Renal cortex interstitium (tissue), 11 donors: ENCODE results near the gene ANGPTL8. TPM values are rescaled to one million over a fixed set of nuclear protein-coding genes. Genes with fewer than 3 reads are reported as not detected.
A peak's percentile ranks its signal among the peaks of the same experiment; 100 is the strongest.

Source experiments
- DNase-seq, 11 donors: peaks; one replicate each; pipeline ENCODE4 v3.0.0-alpha.2; 2013; ENCODE audit warnings: low read depth in 9 of 11, low spot score in 4 of 11; ENCODE audit errors: extremely low read depth in 1 of 11
- polyA plus RNA-seq, 3 donors: library from polyadenylated mRNA; unstranded; fragments of 120-200 nt; gene quantifications; one replicate each; pipeline ENCODE4 v1.2.1, GENCODE V29; 2013; ENCODE audit not compliant: insufficient read length in 3 of 3

ANGPTL8 gene
- polyA plus RNA-seq, 3 donors: 0.34 to 0.68 (median 0.41) TPM

DNA sequence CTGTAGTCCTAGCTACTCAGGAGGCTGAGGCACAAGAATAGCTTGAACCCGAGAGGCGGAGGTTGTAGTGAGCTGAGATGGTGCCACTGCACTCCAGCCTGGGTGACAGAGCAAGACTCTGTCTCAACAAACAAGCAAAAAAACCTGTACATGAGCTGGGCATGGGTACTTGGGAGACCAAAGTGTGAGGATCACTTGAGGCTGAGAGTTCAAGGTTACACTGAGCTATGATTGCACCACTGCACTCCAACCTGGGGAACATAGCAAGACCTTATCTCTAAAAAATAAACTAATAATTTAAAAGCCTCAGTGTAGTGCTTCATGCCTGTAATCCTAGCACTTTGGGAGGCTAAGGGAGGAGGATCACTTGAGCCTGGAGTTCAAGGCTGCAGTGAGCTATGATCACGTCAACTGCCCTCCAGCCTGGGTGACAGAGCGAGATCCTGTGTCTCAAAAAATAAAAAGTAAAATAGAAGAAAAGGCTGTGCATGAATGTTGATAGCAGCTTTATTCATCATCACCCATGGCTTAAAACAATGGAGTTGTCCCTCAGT lies 35.2 kb downstream of the ANGPTL8 start:
- no peak for DNase-seq

DNA sequence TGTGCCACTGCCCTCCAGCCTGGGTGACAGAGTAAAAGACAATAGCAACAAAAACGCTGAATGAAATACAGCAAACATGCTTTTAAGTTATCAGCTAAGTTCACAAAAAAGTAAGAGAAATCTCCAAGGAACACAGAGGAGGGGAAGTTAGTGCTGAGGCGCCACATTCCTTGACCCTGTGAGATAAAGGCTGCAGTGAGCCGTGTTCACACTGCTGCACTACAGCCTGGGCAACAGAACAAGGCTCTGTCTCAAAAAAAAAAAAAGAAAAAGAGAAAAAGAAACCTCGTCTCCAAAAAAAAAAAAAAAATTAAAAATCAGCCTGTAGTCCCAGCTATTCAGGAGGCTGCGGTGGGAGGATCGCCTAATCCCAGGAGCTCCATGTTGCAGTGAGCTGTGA lies 39.3 kb downstream of the ANGPTL8 start:
- DNase-seq: no peak

DNA sequence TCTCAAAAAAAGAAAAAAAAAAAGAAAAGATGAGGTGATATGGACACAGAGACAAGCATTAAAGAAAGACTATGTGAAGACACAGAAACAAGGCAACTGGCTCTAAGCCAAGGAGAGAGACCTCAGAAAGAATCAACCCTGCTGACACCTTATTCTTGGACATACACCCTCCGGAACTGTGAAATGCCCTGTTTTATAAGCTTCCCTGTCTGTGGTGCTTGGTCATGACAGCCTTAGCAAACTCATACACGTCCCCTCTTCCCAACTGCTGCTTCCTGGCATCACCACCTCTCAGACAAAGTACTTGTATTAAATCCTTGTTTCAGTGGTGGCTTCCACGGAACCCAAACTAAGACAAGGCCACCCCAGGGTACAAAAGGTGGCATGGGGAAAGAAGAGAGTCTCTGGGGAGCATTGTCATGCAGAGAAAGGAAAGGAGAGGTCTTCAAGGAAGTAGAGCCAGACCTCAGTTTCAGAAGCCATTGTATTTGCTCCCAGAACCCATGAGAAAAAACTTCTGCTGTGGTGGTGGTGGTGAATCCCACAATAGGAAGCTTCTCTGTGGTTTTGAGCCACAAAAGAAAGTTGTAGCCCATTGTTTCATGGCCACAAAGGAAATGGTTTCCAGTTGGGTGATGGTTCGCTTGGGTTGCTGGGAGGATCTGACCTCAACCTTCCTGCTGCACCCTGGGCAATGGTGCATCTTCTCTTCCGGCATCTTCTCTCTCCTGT lies 40.3 kb downstream of the ANGPTL8 start:
- DNase-seq: no peak

DNA sequence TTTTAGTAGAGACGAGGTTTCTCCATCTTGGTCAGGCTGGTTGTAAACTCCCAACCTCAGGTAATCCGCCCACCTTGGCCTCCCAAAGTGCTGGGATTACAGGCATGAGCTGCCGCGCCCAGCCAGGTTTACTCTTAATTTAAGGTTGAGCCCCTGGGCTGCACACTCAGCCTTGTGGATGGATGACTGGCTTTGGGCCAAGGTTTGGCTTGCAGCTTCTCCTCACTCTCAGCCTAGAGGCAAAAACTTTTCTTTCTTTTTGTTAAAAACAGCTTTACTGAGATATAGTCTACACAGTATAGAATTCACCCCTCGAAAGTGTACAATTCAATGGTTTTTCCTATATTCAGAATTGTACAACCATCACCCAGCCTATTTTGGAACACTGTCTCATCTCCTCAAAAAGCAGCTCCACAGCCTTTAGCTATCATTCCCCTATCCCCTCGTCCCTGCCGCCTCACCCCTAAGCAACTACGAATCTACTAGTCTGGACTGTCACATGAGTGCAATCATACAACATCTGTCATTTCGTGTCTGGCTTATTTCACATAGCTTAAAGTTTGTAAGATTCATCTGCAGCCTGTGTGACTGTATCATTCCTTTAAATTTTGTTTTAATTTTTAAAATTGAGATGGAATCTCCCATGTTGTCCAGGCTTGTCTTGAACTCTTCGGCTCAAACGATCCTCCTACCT lies 42.1 kb downstream of the ANGPTL8 start:
- no peak for DNase-seq

DNA sequence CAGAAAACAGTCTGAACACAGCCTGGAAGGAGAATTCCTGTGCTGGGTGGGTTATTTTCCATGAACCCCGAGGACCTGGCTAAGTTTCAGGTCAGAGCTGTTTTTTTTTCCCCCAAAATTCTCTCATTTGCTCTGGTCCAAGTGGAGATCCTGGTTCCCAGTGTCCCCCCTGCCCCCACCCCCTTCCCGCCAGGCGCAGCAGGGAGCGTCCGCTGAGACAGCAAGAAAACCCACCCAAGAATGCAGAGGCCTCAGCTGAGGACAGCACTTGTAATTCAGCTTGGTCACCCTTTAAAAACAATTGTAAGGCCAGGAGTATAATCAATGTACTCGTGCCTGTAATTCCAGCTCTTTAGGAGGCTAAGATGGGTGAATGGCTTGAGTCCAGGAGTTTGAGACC lies 45.1 kb downstream of the ANGPTL8 start:
- no peak for DNase-seq

- peak in 2 of 11 donors; percentile 45 to 57 for DNase-seq
These were observed 47.0 kb downstream of the ANGPTL8 start for GRCh38 chr19:11286312-11286974.

GRCh38 chr19:11288349-11288748 lies 48.9 kb downstream of the ANGPTL8 start:
- no peak for DNase-seq

DNA sequence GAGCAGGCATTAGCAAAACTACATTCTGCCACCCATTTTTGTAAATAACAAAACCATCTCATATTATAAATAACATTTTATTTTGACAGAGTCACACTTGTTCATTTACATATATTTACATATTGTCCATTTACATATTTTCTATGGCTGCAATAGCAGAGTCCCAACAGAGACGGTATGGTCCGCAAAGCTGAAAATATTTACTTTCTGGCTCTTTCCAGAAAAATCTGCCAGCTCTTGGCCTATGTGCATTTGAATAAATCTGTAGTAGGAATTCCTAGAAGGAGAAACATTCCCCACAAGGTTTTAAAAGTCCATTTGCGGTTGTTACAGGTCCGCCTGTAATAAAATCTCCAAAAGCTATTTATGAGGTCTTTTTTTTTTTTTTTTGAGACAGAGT lies 50.8 kb downstream of the ANGPTL8 start:
- no peak for DNase-seq

GRCh38 chr19:11291415-11291814 lies 52.0 kb downstream of the ANGPTL8 start:
- no peak for DNase-seq

Other genes starting within 250 kb of the ANGPTL8 start
- gene LDLR, start 150.2 kb upstream of the ANGPTL8 start, polyA plus RNA-seq: 10 to 100 TPM; 23.2 to 28.9 (median 25.1) TPM
- gene SPC24, start 83.8 kb upstream of the ANGPTL8 start, polyA plus RNA-seq: 10 to 100 TPM; 18.4 to 21.8 (median 19.7) TPM
- 100 to 1,000 TPM; 115 to 130 (median 116) TPM for gene KANK2, start 42.1 kb upstream of the ANGPTL8 start, polyA plus RNA-seq
- gene DOCK6, start 22.9 kb downstream of the ANGPTL8 start, polyA plus RNA-seq: 10 to 100 TPM; 36.4 to 66.4 (median 52.8) TPM
- gene TSPAN16, start 56.5 kb downstream of the ANGPTL8 start, polyA plus RNA-seq: not detected
- gene RAB3D, start 100.0 kb downstream of the ANGPTL8 start, polyA plus RNA-seq: 10 to 100 TPM; 15.1 to 16.5 (median 16.3) TPM
- gene TMEM205, start 106.6 kb downstream of the ANGPTL8 start, polyA plus RNA-seq: 100 to 1,000 TPM; 128 to 145 (median 134) TPM
- 10 to 100 TPM; 22.4 to 43.2 (median 28.6) TPM for gene CCDC159, start 106.9 kb downstream of the ANGPTL8 start, polyA plus RNA-seq
- 10 to 100 TPM; 10.1 to 16.8 (median 15.0) TPM for gene PLPPR2, start 115.8 kb downstream of the ANGPTL8 start, polyA plus RNA-seq
- gene SWSAP1, start 135.0 kb downstream of the ANGPTL8 start, polyA plus RNA-seq: 1 to 10 TPM; 3.1 to 3.6 (median 3.4) TPM
- 10 to 100 TPM; 18.9 to 40.6 (median 24.9) TPM for gene EPOR, start 144.7 kb downstream of the ANGPTL8 start, polyA plus RNA-seq
- 100 to 1,000 TPM in 1 of 3 donors, 10 to 100 TPM in 2; 62.2 to 151 (median 76.9) TPM for gene RGL3, start 179.7 kb downstream of the ANGPTL8 start, polyA plus RNA-seq
- gene ODAD3, start 195.5 kb downstream of the ANGPTL8 start, polyA plus RNA-seq: 1 to 10 TPM; 1.5 to 1.9 (median 1.6) TPM
- gene PRKCSH, start 196.0 kb downstream of the ANGPTL8 start, polyA plus RNA-seq: 100 to 1,000 TPM; 317 to 384 (median 351) TPM
- gene ELAVL3, start 241.4 kb downstream of the ANGPTL8 start, polyA plus RNA-seq: under 1 TPM; 0.19 to 0.52 (median 0.20) TPM